Lower lobe of right lung (tissue), 2 donors: ENCODE measurements around the gene LTF. TPM values are rescaled to one million over a fixed set of nuclear protein-coding genes. Genes with fewer than 3 reads are reported as not detected.
"Not testable (repeated sequence)": the region's sequence is repeated elsewhere in the genome, so short reads cannot be mapped to it uniquely, and the experiment has no call there.

Experiments
- ATAC-seq, 2 donors: fragments of 200-7000 bp; cut with Tn5 transposase; one replicate each; pipeline ENCODE4 v1.9.1; 2020 to 2022; ENCODE audit warnings: mild to moderate bottlenecking in 2 of 2, moderate library complexity in 2 of 2
- DNase-seq: peaks from one replicate; pipeline ENCODE4 v3.0.0-alpha.2; 2020
- H3K27ac ChIP-seq: fragments of 200-600 bp; one replicate; pipeline ENCODE4 v1.8.0; 2022
- H3K27me3 ChIP-seq: fragments of 200-600 bp; one replicate; pipeline ENCODE4 v1.8.0; 2022; ENCODE audit warnings: low read depth
- H3K36me3 ChIP-seq: fragments of 200-600 bp; one replicate; pipeline ENCODE4 v1.8.0; 2022; ENCODE audit warnings: mild to moderate bottlenecking
- H3K4me1 ChIP-seq: fragments of 200-600 bp; one replicate; pipeline ENCODE4 v1.8.0; 2022
- H3K4me3 ChIP-seq: fragments of 200-600 bp; one replicate; pipeline ENCODE4 v1.8.0; 2022; ENCODE audit warnings: mild to moderate bottlenecking
- H3K9me3 ChIP-seq: fragments of 200-600 bp; one replicate; pipeline ENCODE4 v1.8.0; 2022
- CTCF ChIP-seq: fragments of 200-600 bp; IDR thresholded peaks from one replicate; pipeline ENCODE4 v1.8.0; 2022; ENCODE audit warnings: antibody characterized with exemption, mild to moderate bottlenecking
- intact Hi-C: fragments of 100-400 bp; cut with DNase I; formaldehyde crosslinking; loops from one replicate; pipeline ENCODE4 v1.11.0; 2022
- total RNA-seq: library from RNA; stranded (reverse); fragmentation: NEBNext Ultra II Directional; extraction: Animal tissue kit (Norgen Biotek cat#: 25700); gene quantifications from one replicate; pipeline ENCODE4 v1.2.1, GENCODE V29; 2021
- donor health status: DM: no; HTN: yes; CAD: no; lungs with severe emphysema.

The LTF gene
- total RNA-seq, 1 donor from 2014 or later, result 53.5 TPM

GRCh38 chr3:46442576-46443530 is 21.9 kb downstream of the LTF start:
- H3K4me1 ChIP-seq, result no peaks in the 10 kb centered on the region
- H3K27ac ChIP-seq, result no peak overlapping the region
- H3K27me3 ChIP-seq, result no peaks in the 10 kb centered on the region
- DNase-seq (no peak), ATAC-seq (peak; percentile 53 to 75)
- H3K4me3 ChIP-seq, result no peak overlapping the region
- no peaks in the 10 kb centered on the region for H3K9me3 ChIP-seq
- TF ChIP-seq CTCF, result peak; percentile 64
- peaks cover 4% of the 10 kb centered on the region for H3K36me3 ChIP-seq
- intact Hi-C loops, result no loop called here

GRCh38 chr3:46440531-46441294 is 24.0 kb downstream of the LTF start:
- Histone ChIP-seq H3K27me3 (no peaks in the 10 kb centered on the region), H3K4me3 (no peak overlapping the region), H3K4me1 (no peaks in the 10 kb centered on the region), H3K36me3 (peaks cover 4% of the 10 kb centered on the region), H3K27ac (no peak overlapping the region), H3K9me3 (no peaks in the 10 kb centered on the region)
- ATAC-seq (peak; percentile 50 to 68), DNase-seq (no peak)
- intact Hi-C loops, result no loop called here
- TF ChIP-seq CTCF, result no peak

GRCh38 chr3:46438831-46439230 is 25.9 kb downstream of the LTF start:
- Histone ChIP-seq H3K4me1 (no peaks in the 10 kb centered on the region), H3K27me3 (no peaks in the 10 kb centered on the region), H3K4me3 (no peak overlapping the region), H3K36me3 (peaks cover 4% of the 10 kb centered on the region), H3K27ac (no peak overlapping the region), H3K9me3 (no peaks in the 10 kb centered on the region)
- intact Hi-C loops, result no loop called here
- ATAC-seq, result no peak
- no peak for DNase-seq
- no peak for TF ChIP-seq CTCF

GRCh38 chr3:46435081-46435726 is 29.5 kb downstream of the LTF start:
- intact Hi-C loops, result no loop called here
- TF ChIP-seq CTCF, result no peak
- H3K27ac ChIP-seq, result no peak overlapping the region
- DNase-seq (no peak), ATAC-seq (no peak)
- H3K36me3 ChIP-seq, result no peaks in the 10 kb centered on the region
- H3K27me3 ChIP-seq, result no peaks in the 10 kb centered on the region
- no peaks in the 10 kb centered on the region for H3K4me1 ChIP-seq
- no peak overlapping the region for H3K4me3 ChIP-seq
- peaks cover 3% of the 10 kb centered on the region for H3K9me3 ChIP-seq

GRCh38 chr3:46433841-46434240 is 30.9 kb downstream of the LTF start:
- intact Hi-C loops, result no loop called here
- no peaks in the 10 kb centered on the region for H3K27me3 ChIP-seq
- DNase-seq (no peak), ATAC-seq (no peak)
- TF ChIP-seq CTCF, result no peak
- peaks cover 3% of the 10 kb centered on the region for H3K9me3 ChIP-seq
- H3K4me3 ChIP-seq, result no peak overlapping the region
- no peaks in the 10 kb centered on the region for H3K4me1 ChIP-seq
- no peak overlapping the region for H3K27ac ChIP-seq
- no peaks in the 10 kb centered on the region for H3K36me3 ChIP-seq

GRCh38 chr3:46433118-46433517 is 31.6 kb downstream of the LTF start:
- DNase-seq, H3K4me1 ChIP-seq, intact Hi-C loops, ATAC-seq, H3K27ac ChIP-seq, H3K9me3 ChIP-seq, H3K36me3 ChIP-seq, H3K27me3 ChIP-seq, H3K4me3 ChIP-seq: not testable (repeated sequence)

GRCh38 chr3:46431905-46432304 is 32.8 kb downstream of the LTF start:
- H3K27me3 ChIP-seq, H3K36me3 ChIP-seq, intact Hi-C loops, DNase-seq, H3K9me3 ChIP-seq, H3K4me3 ChIP-seq, ATAC-seq, H3K27ac ChIP-seq: not testable (repeated sequence)
- peaks cover 12% of the 10 kb centered on the region for H3K4me1 ChIP-seq

GRCh38 chr3:46430879-46431278 is 33.8 kb downstream of the LTF start:
- H3K4me3 ChIP-seq, DNase-seq, H3K36me3 ChIP-seq, ATAC-seq, H3K27me3 ChIP-seq, H3K9me3 ChIP-seq, H3K27ac ChIP-seq, intact Hi-C loops: not testable (repeated sequence)
- H3K4me1 ChIP-seq, result peaks cover 18% of the 10 kb centered on the region
